Fibroblast of skin of left quadriceps (primary cell): Measurements from ENCODE around the gene PAN3.

Source experiments
- DNase-seq, 2 experiments: peaks; one replicate each; pipeline ENCODE4 v3.0.0-alpha.2; 2013; ENCODE audit warnings: low read depth in 2 of 2

PAN3 gene

DNA sequence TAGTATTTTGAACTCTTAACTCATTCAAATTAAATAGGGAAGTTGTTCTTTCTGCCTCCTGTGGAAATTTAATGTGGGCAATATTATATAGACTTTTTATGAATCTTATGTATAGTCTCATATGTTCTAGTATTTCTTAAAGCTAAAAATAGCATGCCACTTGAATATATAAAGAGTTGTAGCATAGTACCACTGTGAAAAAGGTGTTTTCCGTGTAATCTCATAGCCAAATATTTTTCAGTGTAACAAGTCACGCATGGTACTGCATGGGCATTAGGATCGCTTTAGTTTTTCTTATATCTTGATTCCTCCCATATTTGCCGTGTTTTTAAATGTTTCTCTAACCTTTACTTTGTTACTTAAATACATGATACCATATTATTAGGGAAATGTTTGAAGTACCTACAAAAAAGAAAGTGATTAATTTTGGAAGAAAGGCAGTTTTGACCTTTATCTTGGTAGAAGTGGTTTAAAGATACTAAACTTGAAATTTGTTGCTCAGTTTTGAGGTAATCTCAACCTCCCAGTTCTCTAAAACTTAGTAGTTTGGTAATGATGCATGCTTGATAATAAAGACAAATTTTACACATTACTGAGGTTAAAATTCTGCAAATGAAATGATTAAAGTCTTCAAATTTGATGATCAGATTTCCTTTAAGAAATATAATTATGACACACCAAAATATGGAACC is 81.2 kb downstream of the PAN3 start:
- DNase-seq = no peak

DNA sequence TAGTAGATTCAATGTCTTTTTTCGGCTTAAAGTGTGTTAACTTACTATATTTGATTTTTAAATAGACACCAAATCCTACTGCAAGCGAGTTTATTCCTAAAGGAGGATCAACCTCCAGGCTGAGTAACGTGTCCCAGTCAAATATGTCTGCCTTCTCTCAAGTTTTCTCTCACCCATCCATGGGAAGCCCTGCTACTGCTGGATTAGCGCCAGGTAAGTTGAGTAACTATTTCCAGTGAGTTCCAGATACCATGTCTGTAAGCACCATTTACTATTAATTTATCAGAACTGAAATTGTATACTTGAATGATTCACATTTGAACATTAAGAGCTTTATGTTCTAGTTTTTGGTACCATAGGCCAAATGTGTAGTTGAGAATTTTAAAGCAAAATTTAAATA is 81.8 kb downstream of the PAN3 start:
- no peak for DNase-seq

DNA sequence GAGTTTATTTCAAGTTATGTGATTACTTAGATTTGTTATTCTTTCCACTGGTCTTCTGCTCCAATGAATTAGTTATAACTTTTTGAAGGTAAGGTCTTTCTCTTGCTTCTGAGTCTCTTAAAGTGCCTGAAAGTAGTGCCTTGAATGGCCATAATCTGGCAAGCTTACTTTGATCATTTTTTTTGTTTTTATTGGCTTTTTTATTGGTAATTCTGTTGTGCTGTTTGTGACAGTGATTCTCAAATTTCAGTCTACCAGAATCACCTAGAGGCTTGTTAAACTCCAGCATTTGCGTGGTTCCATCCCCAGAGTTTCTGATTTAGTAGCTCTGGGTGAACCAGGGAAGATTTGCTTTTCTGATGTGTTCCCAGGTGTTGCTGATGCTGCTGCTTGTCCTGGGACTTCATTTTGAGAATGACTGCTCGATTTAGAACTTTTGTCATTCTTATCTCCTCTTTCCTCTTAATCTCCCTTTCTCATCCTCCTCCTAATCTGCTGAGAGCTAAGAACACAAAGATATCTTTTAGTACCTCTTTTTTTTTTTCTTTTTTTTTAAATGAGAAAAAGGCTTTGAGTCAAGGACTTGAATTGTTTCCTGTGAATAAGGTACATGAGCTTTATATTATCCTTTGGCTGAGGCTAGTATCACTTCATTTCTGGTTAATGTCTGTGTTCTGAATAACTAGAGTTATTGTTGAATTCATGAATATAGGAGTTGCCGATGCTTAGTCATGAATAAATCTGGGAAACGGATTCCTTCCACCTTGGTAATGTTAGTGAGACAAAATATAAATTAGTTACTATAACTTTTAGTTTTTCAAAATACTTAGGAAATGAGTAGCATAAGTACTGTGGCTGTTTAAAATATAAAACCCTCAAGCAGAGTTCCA is 91.4 kb downstream of the PAN3 start:
- no peak for DNase-seq

DNA sequence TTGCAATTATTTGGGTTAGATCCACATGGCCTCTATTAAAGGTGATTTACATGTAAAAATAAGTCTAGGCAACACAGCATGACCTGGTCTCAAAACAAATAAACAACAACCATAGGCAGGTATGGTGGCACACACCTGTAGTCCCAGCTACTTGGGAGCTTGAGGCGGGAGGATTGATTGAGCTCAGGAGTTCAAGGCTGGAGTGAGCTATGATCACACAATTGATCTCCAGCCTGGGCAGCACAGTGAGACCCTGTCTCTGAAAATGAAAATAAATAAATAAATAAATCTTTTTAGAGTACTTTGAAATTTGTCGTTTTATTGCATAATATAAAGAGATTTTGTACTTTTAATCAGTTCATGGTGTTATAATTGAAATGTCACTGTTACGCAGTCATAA is 93.3 kb downstream of the PAN3 start:
- DNase-seq = no peak

DNA sequence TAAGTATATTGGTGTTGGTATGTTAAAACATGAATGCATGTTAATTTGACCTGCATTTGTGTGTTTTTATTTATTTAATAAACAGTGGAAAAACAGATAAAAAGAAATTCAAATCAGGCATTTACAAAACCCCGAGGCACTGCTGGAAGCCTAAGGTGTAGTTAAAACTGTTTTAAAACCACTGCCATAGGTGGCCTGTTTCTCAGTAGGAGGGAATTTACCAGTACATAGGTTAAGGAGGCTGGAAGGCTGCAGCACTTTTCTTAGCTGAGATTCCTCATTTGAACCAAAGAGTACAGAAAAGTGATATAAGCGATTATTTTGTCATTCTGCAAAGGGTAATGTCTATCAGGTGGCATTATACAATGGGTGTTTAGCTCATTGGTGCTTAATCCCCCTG is 99.6 kb downstream of the PAN3 start:
- no peak for DNase-seq

DNA sequence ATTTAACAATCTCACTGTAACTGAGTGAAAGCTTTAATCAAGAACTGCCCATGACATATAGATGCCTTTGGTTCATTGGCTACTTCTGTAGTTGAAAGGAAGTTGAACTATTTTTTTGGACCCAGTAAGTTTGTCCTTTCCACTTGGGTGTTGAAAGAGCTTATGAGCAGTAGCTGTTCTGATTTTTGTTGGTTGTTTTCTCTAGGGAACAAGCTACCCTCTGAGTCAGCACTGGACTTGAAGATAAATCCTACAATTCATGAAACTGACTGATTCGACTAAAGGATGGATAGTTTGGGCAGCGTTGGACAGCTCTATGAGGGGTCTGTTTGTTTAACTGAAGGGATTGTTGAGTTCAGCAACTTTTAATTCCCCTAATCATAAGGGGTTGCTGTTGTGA is 101.0 kb downstream of the PAN3 start:
- DNase-seq = no peak

DNA sequence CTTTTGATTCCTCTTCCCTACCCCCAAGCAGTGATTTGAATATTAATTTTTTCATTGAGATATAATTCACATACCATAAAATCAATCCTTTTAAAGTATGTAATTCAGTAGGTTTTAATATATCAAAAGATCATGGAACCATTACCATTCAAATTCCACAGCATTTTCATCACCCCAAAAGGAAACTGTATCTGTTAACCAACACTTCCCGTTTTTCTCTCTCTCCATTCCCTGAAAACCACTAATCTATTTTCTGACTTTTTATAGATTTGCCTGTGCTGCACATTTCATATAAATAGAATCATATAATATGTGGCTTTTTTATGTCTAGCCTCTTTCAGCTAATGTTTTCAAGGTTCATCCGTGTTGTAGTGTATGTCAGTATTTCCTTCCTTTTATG is 107.1 kb downstream of the PAN3 start:
- DNase-seq = no peak

DNA sequence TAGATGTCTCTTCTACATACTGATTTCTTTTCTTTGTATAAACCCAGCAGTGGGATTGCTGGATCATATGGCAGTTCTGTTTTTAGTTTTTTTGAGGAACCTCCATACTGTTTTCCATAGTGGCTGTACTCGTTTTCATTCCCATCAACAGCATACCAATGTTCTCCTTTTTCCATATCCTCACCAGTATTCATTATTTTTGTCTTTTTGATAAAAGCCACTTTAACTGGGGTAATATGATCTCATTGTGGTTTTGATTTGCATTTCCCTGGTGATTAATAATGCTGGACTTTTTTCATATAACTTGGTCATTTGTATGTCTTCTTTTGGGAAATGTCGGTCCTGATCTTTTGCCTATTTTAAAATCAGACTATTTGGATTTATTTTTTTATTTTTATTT is 108.5 kb downstream of the PAN3 start:
- DNase-seq = no peak

DNA sequence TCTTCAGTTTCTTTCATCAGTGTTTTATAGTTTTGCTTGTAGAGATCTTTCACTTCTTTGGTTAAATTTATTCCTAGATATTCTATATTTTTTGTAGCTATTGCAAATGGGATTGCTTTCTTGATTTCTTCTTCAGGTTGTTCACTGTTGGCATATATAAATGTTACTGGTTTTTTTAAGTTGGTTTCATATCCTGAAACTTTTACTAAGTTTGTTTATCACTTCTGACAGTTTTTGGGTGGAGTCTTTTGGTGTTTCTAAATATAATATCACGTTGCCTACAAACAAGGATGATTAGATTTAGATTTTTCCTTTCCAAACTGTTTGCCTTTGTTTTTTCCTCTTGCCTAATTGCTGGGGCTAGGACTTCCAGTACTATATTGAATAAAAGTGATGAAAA is 109.7 kb downstream of the PAN3 start:
- DNase-seq = no peak

DNA sequence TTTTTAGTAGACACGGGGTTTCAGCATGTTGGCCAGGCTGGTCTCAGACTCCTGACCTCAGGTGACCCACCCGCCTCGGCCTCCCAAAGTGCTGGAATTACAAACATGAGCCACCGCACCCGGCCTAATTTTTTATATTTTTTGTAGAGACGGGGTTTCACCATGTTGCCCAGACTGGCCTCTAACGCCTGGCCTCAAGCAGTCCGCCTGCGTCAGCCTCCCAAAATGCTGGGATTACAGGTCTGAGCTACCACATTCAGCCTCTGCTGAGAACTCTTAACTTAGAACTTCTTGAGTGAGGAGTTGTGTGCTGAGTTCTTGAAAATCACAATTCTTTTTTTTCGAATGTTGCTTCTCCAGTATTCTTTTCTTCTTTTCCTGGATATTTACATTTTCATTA is 112.2 kb downstream of the PAN3 start:
- no peak for DNase-seq

DNA sequence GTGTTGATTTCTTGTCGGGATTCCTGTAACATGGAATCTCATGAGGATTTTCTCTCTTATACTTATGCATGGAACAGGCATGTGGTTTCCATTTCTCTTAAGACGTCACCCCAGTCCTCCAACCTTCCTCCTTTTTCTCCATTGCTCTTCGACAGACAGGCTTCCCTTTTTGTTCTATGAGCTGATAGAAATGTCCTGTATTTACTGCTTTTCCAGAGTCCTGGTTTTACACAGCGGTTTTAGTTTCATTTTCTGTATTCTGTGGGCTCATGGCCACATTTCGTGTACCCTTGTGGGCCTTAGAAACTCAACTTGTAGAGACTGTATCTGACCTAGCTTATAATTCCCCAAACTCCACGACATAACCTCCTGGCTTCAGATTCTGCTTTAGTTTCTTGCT is 113.1 kb downstream of the PAN3 start:
- DNase-seq = no peak

DNA sequence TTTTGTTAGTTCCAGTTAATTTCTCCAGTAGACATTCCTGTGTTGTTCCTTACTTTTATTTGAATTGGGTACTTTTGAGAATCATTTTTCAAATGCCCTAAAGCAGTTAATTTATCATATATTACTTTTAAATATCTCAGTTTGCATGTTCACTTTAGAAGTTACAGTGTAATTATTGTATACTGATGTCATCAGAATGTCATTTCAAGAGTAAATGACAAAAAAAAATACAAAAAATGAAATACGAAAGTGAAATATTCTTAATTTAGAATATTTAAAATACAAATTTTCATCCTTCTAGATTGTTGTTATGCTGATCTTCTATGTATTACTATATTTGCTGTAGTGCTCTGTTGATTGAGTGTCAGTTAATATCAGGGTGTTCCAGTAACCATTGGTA is 114.2 kb downstream of the PAN3 start:
- DNase-seq = no peak

DNA sequence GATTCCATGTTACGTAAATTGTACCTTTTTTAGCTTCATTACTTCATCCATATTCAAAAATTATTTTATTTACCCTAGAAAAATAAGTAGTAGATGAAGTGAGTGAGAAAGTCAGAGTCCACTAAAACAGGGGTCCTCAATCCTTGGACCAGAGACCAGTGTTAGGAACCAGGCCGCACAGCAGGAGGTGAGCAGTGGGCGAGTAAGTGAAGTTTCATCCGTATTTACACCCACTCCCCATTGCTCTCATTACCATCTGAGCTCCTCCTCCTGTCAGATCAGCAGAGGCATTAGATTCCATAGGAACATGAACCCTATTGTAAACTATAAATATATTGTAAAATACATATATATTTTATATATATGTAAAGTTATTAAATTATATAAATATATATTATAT is 119.0 kb downstream of the PAN3 start:
- no peak for DNase-seq

DNA sequence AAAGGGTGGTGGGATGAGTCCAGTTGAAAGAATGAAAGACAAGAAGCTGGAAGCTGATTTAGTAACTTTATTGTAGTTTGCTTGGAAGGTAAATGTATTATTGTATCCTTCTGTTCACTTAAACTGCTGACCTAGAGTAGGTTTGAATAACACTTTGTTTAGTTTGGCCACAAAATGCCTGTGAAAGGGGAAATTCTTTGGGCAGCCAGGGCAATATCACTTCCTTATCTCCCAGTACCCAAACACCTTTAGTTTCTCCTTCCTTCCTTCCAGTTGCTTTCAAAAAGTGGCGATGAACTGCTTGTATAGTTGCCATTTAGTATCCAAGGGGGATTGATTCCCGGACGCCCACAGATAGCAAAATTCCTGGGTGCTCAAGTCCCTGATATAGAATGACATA is 120.1 kb downstream of the PAN3 start:
- no peak for DNase-seq

DNA sequence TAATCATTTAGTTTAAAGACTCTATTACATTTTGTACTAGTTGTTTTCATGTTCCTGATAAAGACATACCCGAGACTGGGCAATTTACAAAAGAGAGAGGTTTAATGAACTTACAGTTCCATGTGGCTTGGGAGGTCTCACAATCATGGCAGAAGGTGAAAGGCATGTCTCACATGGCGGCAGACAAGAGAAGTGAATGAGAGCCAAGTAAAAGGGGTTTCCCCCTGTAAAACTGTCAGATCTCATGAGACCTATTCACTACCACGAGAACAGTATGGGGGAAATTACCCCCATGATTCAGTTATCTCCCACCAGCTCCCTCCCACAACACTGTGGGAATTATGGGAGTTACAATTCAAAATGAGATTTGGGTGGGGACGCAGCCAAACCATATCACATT is 129.2 kb downstream of the PAN3 start:
- DNase-seq = no peak

DNA sequence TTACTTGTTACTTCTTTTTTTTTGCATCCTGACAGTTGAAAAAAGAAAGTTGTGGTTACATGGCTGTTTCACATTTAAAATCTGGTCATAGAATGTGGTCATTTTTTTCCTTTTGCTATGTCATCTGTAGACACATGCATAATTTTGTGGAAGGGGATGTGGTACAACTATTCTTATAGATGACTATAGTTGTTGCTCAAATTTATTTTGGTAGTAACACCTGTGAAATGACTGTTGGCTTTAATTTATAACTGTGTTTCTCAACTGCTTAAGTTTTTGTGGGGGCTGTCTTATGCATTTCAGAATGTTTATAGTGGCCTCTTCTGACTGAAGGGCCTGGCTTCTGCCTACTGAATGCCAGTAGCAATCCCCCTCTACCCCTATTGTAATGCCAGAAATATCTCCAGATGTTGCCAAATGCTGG is 130.5 kb downstream of the PAN3 start:
- no peak for DNase-seq

DNA sequence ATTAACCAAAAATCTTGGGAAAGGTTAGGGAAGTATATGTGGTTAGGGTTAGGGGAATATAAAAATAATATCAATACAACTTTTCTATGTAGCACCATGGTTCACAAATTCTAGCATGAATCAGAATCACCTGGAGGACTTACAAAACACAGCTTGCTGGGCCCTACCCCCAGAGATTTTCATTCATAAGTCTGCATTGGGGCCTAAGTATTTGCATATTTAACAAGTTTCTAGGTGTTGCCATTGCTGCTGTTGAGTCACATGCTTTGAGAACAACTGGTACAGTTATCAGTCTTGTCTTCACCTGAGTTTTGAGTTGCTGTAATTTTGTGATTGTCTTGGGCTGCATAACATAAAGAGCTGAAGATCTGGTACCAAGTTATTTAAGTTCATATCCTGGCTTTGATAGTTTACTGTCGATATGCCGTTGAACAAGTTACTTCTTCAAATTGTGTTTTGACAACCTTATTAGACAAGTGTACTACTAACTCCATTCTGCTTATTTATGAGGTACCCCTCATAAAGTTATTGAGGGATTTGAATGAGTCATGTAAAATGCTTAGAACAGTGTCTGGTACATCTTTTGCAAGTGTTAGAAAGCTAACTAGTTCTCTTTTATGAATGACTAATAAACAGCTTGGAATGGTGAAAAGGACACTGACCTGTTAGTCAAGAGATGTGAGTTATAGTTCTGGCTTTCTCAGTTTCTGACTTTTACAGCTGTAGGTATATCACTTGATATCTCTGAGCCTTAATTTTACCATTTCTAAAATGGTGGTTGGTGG is 132.9 kb downstream of the PAN3 start:
- DNase-seq = no peak

DNA sequence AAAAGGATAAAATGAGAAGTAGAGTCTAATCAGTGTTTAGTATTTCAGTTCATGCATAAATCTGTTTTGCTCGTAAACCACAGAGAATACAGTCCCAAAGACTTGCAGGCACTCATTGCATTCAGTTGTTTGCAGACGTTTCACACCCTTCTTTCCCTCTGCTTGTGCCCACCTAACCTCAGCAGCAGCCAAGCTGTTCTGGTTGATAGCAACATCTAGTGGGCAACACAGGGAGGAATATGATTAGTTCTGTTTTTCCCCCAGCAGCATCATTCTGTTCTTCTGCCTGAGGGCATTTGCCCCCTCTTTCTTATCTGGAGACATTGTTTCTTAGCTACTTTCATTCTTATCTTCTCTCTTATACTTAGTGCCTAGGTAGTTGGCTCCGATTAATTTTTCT is 135.6 kb downstream of the PAN3 start:
- DNase-seq = no peak

DNA sequence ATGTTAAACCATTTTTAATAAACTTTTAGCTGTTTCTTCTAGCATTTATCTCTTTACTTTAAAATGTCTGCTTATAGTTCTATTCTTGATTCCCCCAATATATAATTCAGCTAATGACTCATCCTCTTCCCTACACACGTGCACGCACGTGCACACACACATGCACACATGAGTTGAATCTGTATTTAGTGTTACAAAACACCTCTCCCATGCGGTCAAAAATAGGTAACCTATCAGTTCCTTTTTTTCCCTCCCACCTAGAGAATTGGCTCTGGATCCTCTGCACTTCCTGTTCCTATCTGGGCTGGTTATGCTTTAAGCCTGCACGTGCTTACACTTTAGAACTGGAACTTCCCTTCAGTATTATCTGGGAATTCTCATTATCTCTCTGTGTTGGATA is 144.1 kb downstream of the PAN3 start:
- DNase-seq = no peak

DNA sequence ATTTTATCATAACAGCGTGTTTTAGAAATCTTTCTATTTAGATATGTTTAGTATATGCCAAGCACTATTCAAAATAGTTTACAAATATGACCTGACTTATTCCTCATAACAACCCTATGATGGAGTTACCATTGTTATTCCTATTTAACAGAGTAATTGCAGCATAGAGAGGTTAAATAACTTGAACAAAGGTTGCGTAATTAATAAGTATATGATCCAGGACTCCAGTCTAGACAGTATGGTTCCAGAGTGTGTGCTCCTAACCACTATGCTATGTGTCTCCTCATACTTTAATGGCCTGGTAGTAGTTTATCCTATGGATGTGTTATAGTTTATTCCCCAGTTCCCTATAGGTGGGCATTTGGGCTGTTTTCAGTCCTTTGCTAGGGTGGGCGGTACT is 145.3 kb downstream of the PAN3 start:
- DNase-seq = no peak

DNA sequence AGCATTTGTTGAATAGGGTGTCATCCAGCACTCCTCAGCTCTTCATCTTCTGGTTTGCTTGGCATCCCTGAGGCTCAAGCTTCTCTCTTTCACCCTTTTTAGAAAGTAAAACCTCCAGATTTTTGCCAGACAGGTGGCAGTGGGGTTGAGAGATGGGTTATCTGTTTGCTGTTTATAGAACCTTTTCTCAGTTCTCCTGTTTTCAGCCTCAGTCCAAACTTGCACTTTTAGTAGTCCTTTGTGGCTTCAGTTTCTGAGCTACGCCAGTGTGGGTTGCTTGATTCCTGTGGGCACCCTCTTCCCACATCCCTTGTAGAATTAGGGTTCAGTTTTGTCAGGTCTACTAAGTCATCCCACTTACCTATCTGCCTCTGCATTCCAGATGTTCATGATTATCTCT is 147.9 kb downstream of the PAN3 start:
- DNase-seq = no peak

DNA sequence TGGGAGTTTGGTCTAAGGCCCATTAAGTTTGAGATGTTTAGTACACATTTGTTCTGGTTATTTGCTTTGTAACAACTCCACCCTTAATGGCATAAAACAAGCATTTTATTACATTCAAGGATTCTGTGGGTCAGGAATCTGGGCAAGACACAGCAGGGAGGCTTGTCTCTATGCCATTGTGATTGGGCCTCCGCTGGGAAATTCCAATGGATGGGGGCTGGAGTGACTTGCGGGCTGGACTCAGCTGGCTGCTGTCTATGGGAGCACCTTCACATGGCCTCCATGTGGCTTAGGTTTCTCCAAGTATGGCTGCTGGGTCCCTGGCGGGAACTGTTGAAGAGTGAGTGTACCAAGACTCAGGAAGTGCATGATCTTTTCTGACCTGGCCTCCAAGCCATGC is 159.0 kb downstream of the PAN3 start:
- DNase-seq = peak in 1 of 2 experiments; percentile 4

DNA sequence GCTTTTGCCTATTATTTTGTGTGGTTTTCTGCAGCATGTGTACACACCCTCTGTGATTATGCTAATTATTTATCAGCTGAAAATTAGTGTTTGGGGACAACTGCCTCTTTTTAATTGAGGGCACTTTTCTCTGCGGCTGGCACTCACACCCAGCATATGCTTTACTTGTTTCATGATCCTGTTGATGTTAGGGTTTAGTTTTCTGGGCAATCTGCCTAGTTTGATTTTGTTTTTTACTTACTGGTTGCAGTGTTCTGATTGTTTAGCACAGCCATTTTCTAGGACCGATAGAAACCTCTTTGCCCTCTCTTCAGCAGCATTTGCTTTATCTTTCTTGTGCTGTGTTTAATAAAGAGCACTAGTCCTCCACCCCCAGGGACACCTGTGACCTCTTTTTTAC is 161.6 kb downstream of the PAN3 start:
- DNase-seq = no peak
